Neural cell (in vitro differentiated cells): ENCODE measurements around the gene RBM19. TPM values are rescaled to one million over a fixed set of nuclear protein-coding genes. Genes with fewer than 3 reads are reported as not detected.
A peak's percentile ranks its signal among the peaks of the same experiment; 100 is the strongest.

ENCODE experiments used
- H2AFZ ChIP-seq: fragments of 200-600, 300-800 bp; sonication (generic), shearing (Covaris generic); 2 replicates; pipeline ENCODE4 v1.6.0; 2014; ENCODE audit warnings: low read depth, mild to moderate bottlenecking, antibody characterized with exemption, low read length, moderate library complexity
- H3F3A ChIP-seq: fragments of 200-600 bp; shearing (Covaris generic); 2 replicates; pipeline ENCODE4 v1.6.1; 2016; ENCODE audit warnings: mild to moderate bottlenecking, moderate library complexity, mixed read lengths, antibody characterized with exemption, low read length; ENCODE audit not compliant: insufficient read depth, poor library complexity, severe bottlenecking
- H3K27ac ChIP-seq: fragments of 200-600, 300-800 bp; sonication (generic), shearing (Covaris generic); 2 replicates; pipeline ENCODE4 v1.5.1; 2014; ENCODE audit warnings: mild to moderate bottlenecking, low read length, moderate library complexity
- H3K27me3 ChIP-seq: fragments of 300-800, 200-600 bp; sonication (generic), shearing (Covaris generic); 2 replicates; pipeline ENCODE4 v1.6.0; 2014; ENCODE audit warnings: mild to moderate bottlenecking, low read depth, low read length, moderate library complexity; ENCODE audit not compliant: insufficient read depth
- H3K36me3 ChIP-seq: fragments of 300-800, 200-600 bp; sonication (generic), shearing (Covaris generic); 2 replicates; pipeline ENCODE4 v1.5.1; 2014; ENCODE audit warnings: mild to moderate bottlenecking, antibody characterized with exemption, low read length, moderate library complexity; ENCODE audit not compliant: insufficient read depth
- H3K4me2 ChIP-seq: fragments of 300-800, 200-600 bp; sonication (generic), shearing (Covaris generic); 2 replicates; pipeline ENCODE4 v1.6.0; 2014; ENCODE audit warnings: mild to moderate bottlenecking, low read length
- H3K4me3 ChIP-seq: fragments of 300-800, 200-600 bp; sonication (generic), shearing (Covaris generic); 2 replicates; pipeline ENCODE4 v1.5.1; 2014; ENCODE audit warnings: mild to moderate bottlenecking, low read length, moderate library complexity
- H3K79me2 ChIP-seq: fragments of 200-600 bp; shearing (Covaris generic); replicated peaks from 2 replicates; pipeline ENCODE4 v1.6.0; 2014; ENCODE audit warnings: mild to moderate bottlenecking, low read length, moderate library complexity; ENCODE audit not compliant: insufficient read depth
- H3K9ac ChIP-seq: fragments of 300-800, 200-600 bp; sonication (generic), shearing (Covaris generic); 2 replicates; pipeline ENCODE4 v1.6.1; 2016; ENCODE audit warnings: mild to moderate bottlenecking, low read length, mixed read lengths
- H3K9me2 ChIP-seq: fragments of 200-600 bp; shearing (Covaris generic); 2 replicates; pipeline ENCODE4 v1.6.1; 2016; ENCODE audit warnings: mild to moderate bottlenecking, low read length, mixed read lengths; ENCODE audit not compliant: insufficient read depth
- H3K9me3 ChIP-seq: fragments of 200-600, 300-800 bp; sonication (generic), shearing (Covaris generic); 2 replicates; pipeline ENCODE4 v1.6.1; 2016; ENCODE audit warnings: mild to moderate bottlenecking, mixed run types, low read length, moderate library complexity, mixed read lengths
- H4K20me1 ChIP-seq: fragments of 200-600 bp; shearing (Covaris generic); 2 replicates; pipeline ENCODE4 v1.6.1; 2016; ENCODE audit warnings: mild to moderate bottlenecking, mixed run types; ENCODE audit not compliant: insufficient read depth
- CTCF ChIP-seq: fragments of 450-650 bp; IDR thresholded peaks from 2 replicates; pipeline ENCODE4 v1.5.1; 2014; ENCODE audit warnings: antibody characterized with exemption, mild to moderate bottlenecking, moderate library complexity; ENCODE audit not compliant: poor library complexity, severe bottlenecking
- EP300 ChIP-seq: fragments of 450-650 bp; conservative IDR thresholded peaks from 2 replicates; pipeline ENCODE4 v1.6.1; 2014; ENCODE audit warnings: antibody characterized with exemption, mild to moderate bottlenecking, moderate library complexity; ENCODE audit not compliant: poor library complexity, severe bottlenecking
- EZH2 ChIP-seq: fragments of 200-600, 300-800 bp; shearing (Covaris generic), sonication (generic); IDR thresholded peaks from 2 replicates; pipeline ENCODE4 v1.6.1; 2014; ENCODE audit warnings: antibody characterized with exemption, low read length, borderline replicate concordance, mild to moderate bottlenecking; ENCODE audit not compliant: insufficient read depth, poor library complexity, severe bottlenecking
- MXI1 ChIP-seq: fragments of 450-650 bp; conservative IDR thresholded peaks from 2 replicates; pipeline ENCODE4 v1.6.1; 2014; ENCODE audit warnings: antibody characterized with exemption, mild to moderate bottlenecking; ENCODE audit not compliant: poor library complexity, severe bottlenecking
- POLR2AphosphoS5 ChIP-seq: IDR thresholded peaks from 2 replicates; pipeline ENCODE4 v1.6.1; 2012
- RAD21 ChIP-seq: fragments of 450-650 bp; conservative IDR thresholded peaks from 2 replicates; pipeline ENCODE4 v1.6.1; 2014; ENCODE audit warnings: antibody characterized with exemption, mild to moderate bottlenecking, moderate library complexity
- REST ChIP-seq: IDR thresholded peaks from 2 replicates; pipeline ENCODE4 v1.6.1; 2012; ENCODE audit warnings: borderline replicate concordance
- SMC3 ChIP-seq: fragments of 450-650 bp; conservative IDR thresholded peaks from 2 replicates; pipeline ENCODE4 v1.6.1; 2014; ENCODE audit warnings: antibody characterized with exemption, mild to moderate bottlenecking, moderate library complexity; ENCODE audit not compliant: poor library complexity
- TAF1 ChIP-seq: IDR thresholded peaks from 2 replicates; pipeline ENCODE4 v1.6.1; 2012; ENCODE audit warnings: low read depth
- polyA plus RNA-seq: library from polyadenylated mRNA; depleted of rRNA; stranded (reverse); fragments of >200 nt; gene quantifications from 2 replicates; pipeline ENCODE4 v1.2.3, GENCODE V29; 2014

RBM19 gene
- polyA plus RNA-seq, 1 donor from 2014 or later: 14.2 TPM

- Histone ChIP-seq H4K20me1 (no peaks in the 10 kb centered on the region), H3F3A (no peaks in the 10 kb centered on the region), H3K36me3 (no peaks in the 10 kb centered on the region), H3K27me3 (no peaks in the 10 kb centered on the region), H3K9ac (no peak overlapping the region), H3K4me2 (no peak overlapping the region), H3K9me2 (no peaks in the 10 kb centered on the region), H2AFZ (no peak overlapping the region), H3K9me3 (no peaks in the 10 kb centered on the region), H3K27ac (no peak overlapping the region), H3K79me2 (no peaks in the 10 kb centered on the region), H3K4me3 (no peak overlapping the region)
- TF ChIP-seq POLR2AphosphoS5: no peak
- no peak for TF ChIP-seq SMC3
- TF ChIP-seq EP300: no peak
- no peak for TF ChIP-seq MXI1
- no peak for TF ChIP-seq RAD21
- no peak for TF ChIP-seq CTCF
- TF ChIP-seq REST: no peak
- no peak for TF ChIP-seq EZH2
- no peak for TF ChIP-seq TAF1
Observed at GRCh38 chr12:113882690-113883089, 83.4 kb downstream of the RBM19 start.

- peak overlapping the region; percentile 53 for H3K27ac ChIP-seq
- H3K4me3 ChIP-seq: peak overlapping the region; percentile 35
- no peak overlapping the region for H2AFZ ChIP-seq
- no peaks in the 10 kb centered on the region for H3K27me3 ChIP-seq
- peak overlapping the region; percentile 9 for H3K4me2 ChIP-seq
- no peaks in the 10 kb centered on the region for H3K9me3 ChIP-seq
- no peaks in the 10 kb centered on the region for H3F3A ChIP-seq
- no peaks in the 10 kb centered on the region for H3K79me2 ChIP-seq
- H3K9ac ChIP-seq: peak overlapping the region; percentile 37
- TF ChIP-seq EZH2: no peak
- TF ChIP-seq REST: no peak
- TF ChIP-seq POLR2AphosphoS5: peak; percentile 36
- peak; percentile 10 for TF ChIP-seq EP300
- TF ChIP-seq CTCF: no peak
- no peak for TF ChIP-seq RAD21
- H4K20me1 ChIP-seq: no peaks in the 10 kb centered on the region
- no peaks in the 10 kb centered on the region for H3K36me3 ChIP-seq
- no peaks in the 10 kb centered on the region for H3K9me2 ChIP-seq
Observed at GRCh38 chr12:113880988-113881962, 84.8 kb downstream of the RBM19 start.
